ENCODE results near the gene KRTAP10-2. TPM values are rescaled to one million over a fixed set of nuclear protein-coding genes. Genes with fewer than 3 reads are reported as not detected.

KRTAP10-2 gene
- total and polyA plus RNA-seq, 8 donors = 0.24 TPM; not detected in 7

DNA sequence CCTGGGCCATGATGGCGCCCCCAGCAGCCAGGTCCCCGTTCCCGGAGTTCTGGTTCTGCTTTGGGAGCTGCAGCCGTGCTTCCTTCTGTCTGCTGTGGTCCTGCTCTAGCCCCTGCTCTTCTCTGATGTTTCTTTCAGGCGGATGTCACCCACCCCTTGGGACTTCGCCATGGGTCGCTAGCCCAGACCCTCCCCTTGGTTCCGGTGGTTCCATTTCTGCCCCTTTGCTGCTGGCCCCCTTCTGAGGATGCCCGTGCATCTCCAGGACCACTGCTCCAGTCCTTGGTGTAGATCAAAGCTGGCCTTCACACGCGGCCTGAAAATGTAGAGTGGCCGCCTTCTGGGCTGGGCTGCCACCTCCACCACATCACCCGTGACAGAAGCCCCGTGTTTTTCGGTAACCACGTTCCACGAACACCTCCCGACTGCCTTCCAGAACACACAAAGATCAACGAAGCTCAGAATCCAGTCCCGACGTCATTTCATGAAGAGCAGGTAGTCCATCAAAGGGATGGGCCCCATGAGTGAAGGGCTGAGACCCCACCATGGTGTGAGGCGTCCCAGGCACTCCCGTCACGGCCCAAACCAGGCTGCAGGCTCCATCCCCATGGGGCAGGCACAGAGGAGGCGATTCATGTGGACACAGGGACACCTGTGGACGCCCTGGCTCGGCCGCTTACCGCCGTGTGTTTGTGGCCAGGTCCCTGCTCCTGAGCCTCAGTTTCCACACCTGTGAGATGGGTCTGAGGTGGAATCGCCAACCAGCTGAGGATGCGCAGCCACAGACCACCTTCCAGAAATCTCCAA is 35.7 kb downstream of the KRTAP10-2 start:
- Histone ChIP-seq H3K36me3 (no peaks in the 10 kb centered on the region), H3K4me3 (no peak overlapping the region), H3K4me1 (peaks cover 0 to 5% of the 10 kb centered on the region in 2 donors), H3K9me3 (peaks cover 0 to 3% of the 10 kb centered on the region in 2 donors), H3K27ac (no peak overlapping the region), H3K27me3 (peaks cover 0 to 44% of the 10 kb centered on the region in 2 donors)
- intact Hi-C loops (cut with DNase I) = no loop called here
- TF ChIP-seq, protein P1, sequence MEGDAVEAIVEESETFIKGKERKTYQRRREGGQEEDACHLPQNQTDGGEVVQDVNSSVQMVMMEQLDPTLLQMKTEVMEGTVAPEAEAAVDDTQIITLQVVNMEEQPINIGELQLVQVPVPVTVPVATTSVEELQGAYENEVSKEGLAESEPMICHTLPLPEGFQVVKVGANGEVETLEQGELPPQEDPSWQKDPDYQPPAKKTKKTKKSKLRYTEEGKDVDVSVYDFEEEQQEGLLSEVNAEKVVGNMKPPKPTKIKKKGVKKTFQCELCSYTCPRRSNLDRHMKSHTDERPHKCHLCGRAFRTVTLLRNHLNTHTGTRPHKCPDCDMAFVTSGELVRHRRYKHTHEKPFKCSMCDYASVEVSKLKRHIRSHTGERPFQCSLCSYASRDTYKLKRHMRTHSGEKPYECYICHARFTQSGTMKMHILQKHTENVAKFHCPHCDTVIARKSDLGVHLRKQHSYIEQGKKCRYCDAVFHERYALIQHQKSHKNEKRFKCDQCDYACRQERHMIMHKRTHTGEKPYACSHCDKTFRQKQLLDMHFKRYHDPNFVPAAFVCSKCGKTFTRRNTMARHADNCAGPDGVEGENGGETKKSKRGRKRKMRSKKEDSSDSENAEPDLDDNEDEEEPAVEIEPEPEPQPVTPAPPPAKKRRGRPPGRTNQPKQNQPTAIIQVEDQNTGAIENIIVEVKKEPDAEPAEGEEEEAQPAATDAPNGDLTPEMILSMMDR (IDR thresholded peaks at IDR 0.05) = no peak
- ATAC-seq = no peak
- peak in 1 of 4 donors; percentile 63 for DNase-seq

- no peaks in the 10 kb centered on the region for H3K36me3 ChIP-seq
- peaks cover 0 to 8% of the 10 kb centered on the region in 2 donors for H3K4me1 ChIP-seq
- peaks cover 0 to 3% of the 10 kb centered on the region in 2 donors for H3K9me3 ChIP-seq
- H3K27me3 ChIP-seq = peaks cover 0 to 44% of the 10 kb centered on the region in 2 donors
- DNase-seq (peak in 1 of 4 donors; percentile 48), ATAC-seq (no peak)
- TF ChIP-seq, protein P1 (IDR thresholded peaks at IDR 0.05) = no peak
- H3K4me3 ChIP-seq = no peak overlapping the region
- no peak overlapping the region for H3K27ac ChIP-seq
- intact Hi-C loops (cut with DNase I) = no loop called here
Measured at GRCh38 chr21:44514746-44515358, 36.5 kb downstream of the KRTAP10-2 start.

DNA sequence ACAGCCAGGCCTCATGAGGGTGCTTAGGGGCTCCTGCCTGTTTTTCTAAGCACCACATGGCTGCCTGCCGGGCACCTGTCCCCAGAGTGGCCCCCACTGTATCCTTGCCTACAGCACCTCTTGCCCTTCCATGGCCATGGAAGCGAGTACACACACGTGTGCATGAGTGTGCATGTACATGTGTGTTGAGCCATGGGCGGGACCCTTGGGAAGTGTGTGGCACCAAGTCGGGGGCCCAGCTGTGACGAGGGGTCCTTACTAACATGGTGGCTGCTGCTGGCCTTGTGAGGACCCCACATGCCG is 37.1 kb downstream of the KRTAP10-2 start:
- ATAC-seq = no peak
- H3K4me3 ChIP-seq = no peak overlapping the region
- no peaks in the 10 kb centered on the region for H3K36me3 ChIP-seq
- TF ChIP-seq, protein P1 (IDR thresholded peaks at IDR 0.05) = no peak
- peaks cover 0 to 44% of the 10 kb centered on the region in 2 donors for H3K27me3 ChIP-seq
- H3K4me1 ChIP-seq = peaks cover 0 to 8% of the 10 kb centered on the region in 2 donors
- intact Hi-C loops (cut with DNase I) = no loop called here
- DNase-seq = peak in 1 of 4 donors; percentile 54
- H3K27ac ChIP-seq = no peak overlapping the region
- H3K9me3 ChIP-seq = peaks cover 0 to 3% of the 10 kb centered on the region in 2 donors

GRCh38 chr21:44513389-44514217 is 37.7 kb downstream of the KRTAP10-2 start:
- no peak overlapping the region for H3K4me3 ChIP-seq
- H3K36me3 ChIP-seq = no peaks in the 10 kb centered on the region
- H3K4me1 ChIP-seq = peaks cover 0 to 8% of the 10 kb centered on the region in 2 donors
- TF ChIP-seq, protein P1 (IDR thresholded peaks at IDR 0.05) = no peak
- peaks cover 0 to 45% of the 10 kb centered on the region in 2 donors for H3K27me3 ChIP-seq
- DNase-seq (peak in 2 of 4 donors; percentile 39 to 73), ATAC-seq (no peak)
- intact Hi-C loops (cut with DNase I) = no loop called here
- H3K27ac ChIP-seq = no peak overlapping the region
- peaks cover 0 to 3% of the 10 kb centered on the region in 2 donors for H3K9me3 ChIP-seq

Measured in left lung (tissue), 10 donors.